ENCODE results near the gene EBF3.

The EBF3 gene

DNA sequence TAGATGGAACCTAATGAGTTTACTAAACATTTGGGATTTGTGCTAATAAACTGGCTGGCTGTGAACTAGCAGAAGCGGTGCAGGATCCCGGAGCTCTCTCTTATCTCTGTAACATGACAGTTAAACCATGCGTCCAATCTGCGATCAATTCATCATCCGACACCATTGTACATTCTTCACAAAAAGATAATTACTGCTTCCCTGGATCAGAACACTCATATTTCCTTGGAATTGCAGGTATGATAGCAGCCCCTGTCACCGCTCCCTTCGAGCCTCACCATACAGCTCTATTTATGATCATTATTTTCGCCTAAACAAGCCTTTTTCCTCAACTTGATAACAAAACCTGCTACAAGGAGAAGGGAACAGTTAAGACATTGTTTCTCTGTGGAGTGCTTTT is 18.5 kb downstream of the EBF3 start:
- no peaks in the 10 kb centered on the region for H3K4me1 ChIP-seq (ENCODE audit: low read length)
- H2AFZ ChIP-seq (ENCODE audit: low read depth, low read length) = no peak overlapping the region
- no peak overlapping the region for H3K9ac ChIP-seq (ENCODE audit: low read length)
- no peaks in the 10 kb centered on the region for H4K20me1 ChIP-seq (ENCODE audit: insufficient read depth, low read length)
- H3K4me3 ChIP-seq (ENCODE audit: low read length) = no peak overlapping the region
- H3K9me3 ChIP-seq (ENCODE audit: insufficient read depth, low read length) = no peaks in the 10 kb centered on the region
- H3K27ac ChIP-seq (ENCODE audit: low read length) = no peak overlapping the region
- no peak for TF ChIP-seq EZH2phosphoT487 (IDR thresholded peaks at IDR 0.05; ENCODE audit: low read depth)
- TF ChIP-seq, protein P1, sequence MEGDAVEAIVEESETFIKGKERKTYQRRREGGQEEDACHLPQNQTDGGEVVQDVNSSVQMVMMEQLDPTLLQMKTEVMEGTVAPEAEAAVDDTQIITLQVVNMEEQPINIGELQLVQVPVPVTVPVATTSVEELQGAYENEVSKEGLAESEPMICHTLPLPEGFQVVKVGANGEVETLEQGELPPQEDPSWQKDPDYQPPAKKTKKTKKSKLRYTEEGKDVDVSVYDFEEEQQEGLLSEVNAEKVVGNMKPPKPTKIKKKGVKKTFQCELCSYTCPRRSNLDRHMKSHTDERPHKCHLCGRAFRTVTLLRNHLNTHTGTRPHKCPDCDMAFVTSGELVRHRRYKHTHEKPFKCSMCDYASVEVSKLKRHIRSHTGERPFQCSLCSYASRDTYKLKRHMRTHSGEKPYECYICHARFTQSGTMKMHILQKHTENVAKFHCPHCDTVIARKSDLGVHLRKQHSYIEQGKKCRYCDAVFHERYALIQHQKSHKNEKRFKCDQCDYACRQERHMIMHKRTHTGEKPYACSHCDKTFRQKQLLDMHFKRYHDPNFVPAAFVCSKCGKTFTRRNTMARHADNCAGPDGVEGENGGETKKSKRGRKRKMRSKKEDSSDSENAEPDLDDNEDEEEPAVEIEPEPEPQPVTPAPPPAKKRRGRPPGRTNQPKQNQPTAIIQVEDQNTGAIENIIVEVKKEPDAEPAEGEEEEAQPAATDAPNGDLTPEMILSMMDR (IDR thresholded peaks at IDR 0.05; ENCODE audit: low read depth, low read length) = no peak
- no peaks in the 10 kb centered on the region for H3K79me2 ChIP-seq (ENCODE audit: low read length)
- no peaks in the 10 kb centered on the region for H3K27me3 ChIP-seq (ENCODE audit: low read depth, low read length)
- no peak overlapping the region for H3K4me2 ChIP-seq (ENCODE audit: low read length)
- H3K36me3 ChIP-seq (replicated peaks; ENCODE audit: low read depth, low read length) = no peaks in the 10 kb centered on the region

DNA sequence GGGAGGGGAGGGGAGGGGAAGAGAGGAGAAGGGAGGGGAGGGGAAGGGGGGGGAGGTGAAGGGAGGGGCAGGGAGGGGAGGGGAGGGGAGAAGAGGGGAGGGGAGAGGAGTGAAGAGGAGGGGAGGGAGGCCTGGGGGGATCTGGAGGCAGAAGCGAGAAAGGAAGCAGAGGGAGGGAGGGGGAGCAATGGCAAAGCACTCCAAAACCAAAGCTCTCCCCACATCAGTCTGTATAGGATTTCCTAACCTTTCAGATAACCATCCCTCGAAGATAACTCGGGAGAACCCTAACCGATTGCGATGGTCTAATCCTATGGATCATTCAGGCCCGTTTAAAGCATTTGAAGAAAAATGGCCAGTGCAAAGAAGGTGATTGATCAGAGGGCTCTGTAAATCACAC is 19.0 kb downstream of the EBF3 start:
- Histone ChIP-seq H3K9me3 (ENCODE audit: insufficient read depth, low read length) (no peaks in the 10 kb centered on the region), H3K79me2 (ENCODE audit: low read length) (no peaks in the 10 kb centered on the region), H3K27me3 (ENCODE audit: low read depth, low read length) (no peaks in the 10 kb centered on the region), H3K4me2 (ENCODE audit: low read length) (no peak overlapping the region), H3K9ac (ENCODE audit: low read length) (no peak overlapping the region), H3K4me1 (ENCODE audit: low read length) (no peaks in the 10 kb centered on the region), H3K4me3 (ENCODE audit: low read length) (no peak overlapping the region), H2AFZ (ENCODE audit: low read depth, low read length) (no peak overlapping the region), H3K36me3 (replicated peaks; ENCODE audit: low read depth, low read length) (no peaks in the 10 kb centered on the region), H4K20me1 (ENCODE audit: insufficient read depth, low read length) (no peaks in the 10 kb centered on the region), H3K27ac (ENCODE audit: low read length) (no peak overlapping the region)
- TF ChIP-seq EZH2phosphoT487 (IDR thresholded peaks at IDR 0.05; ENCODE audit: low read depth) = no peak
- TF ChIP-seq, protein P1 (IDR thresholded peaks at IDR 0.05; ENCODE audit: low read depth, low read length) = no peak

DNA sequence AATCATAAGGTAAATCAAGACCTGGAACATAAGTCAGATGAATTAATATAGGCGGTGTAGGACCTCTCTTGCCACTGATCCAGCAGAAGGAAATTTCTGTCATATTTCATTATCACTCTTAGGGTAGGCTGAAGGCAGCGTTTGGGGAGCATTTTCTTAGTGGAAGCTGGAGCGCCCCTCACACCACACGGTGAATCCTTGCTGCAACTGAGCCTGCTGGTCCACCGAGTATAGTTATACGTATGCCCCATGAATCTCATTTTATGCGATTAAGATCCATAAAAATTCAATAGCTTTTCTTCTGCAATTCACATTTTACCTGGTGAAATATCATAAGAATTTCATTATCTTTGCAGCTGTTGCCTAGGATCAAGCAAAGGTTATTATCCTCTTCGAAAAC is 19.6 kb downstream of the EBF3 start:
- Histone ChIP-seq H3K9ac (ENCODE audit: low read length) (no peak overlapping the region), H3K79me2 (ENCODE audit: low read length) (no peaks in the 10 kb centered on the region), H3K4me2 (ENCODE audit: low read length) (no peak overlapping the region), H3K36me3 (replicated peaks; ENCODE audit: low read depth, low read length) (no peaks in the 10 kb centered on the region), H3K4me3 (ENCODE audit: low read length) (no peak overlapping the region), H3K27ac (ENCODE audit: low read length) (no peak overlapping the region), H3K27me3 (ENCODE audit: low read depth, low read length) (no peaks in the 10 kb centered on the region), H4K20me1 (ENCODE audit: insufficient read depth, low read length) (no peaks in the 10 kb centered on the region), H3K9me3 (ENCODE audit: insufficient read depth, low read length) (no peaks in the 10 kb centered on the region), H3K4me1 (ENCODE audit: low read length) (no peaks in the 10 kb centered on the region), H2AFZ (ENCODE audit: low read depth, low read length) (no peak overlapping the region)
- no peak for TF ChIP-seq EZH2phosphoT487 (IDR thresholded peaks at IDR 0.05; ENCODE audit: low read depth)
- TF ChIP-seq, protein P1 (IDR thresholded peaks at IDR 0.05; ENCODE audit: low read depth, low read length) = no peak

DNA sequence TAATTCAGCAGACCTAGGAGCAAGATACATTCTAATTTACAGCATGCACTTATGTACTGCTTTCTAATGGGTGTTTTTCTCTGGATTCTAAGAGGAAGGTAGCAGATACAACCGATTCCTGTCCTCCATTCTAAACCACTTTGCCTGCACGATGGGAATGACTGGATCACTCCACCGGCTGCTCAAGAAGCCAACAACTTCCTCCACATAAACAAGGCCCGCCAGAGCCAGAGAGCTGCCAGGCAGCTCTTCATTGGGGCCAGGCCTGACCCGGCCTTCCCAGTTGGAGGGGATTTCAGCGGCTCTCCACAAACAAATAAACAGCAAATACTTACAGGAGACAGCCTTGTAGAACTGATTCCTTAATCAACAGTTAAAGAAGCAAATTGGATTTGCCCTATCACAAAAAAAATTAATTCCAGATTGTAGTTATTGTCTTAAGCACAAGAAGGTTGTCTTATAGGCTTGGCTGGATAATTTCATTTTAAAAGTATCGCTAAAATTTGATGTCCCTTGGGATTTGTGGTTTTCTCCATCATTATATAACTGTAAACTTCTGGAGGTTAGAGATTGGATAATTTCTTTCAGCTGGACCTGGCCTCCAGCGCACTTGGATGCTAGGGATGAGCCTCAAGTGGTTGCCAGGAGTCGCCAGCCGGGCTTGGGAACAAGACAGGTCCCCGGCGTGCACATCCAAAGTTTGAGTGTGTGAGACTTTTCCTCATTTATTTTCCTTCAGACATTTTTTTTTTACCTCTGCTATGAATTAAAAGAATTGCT is 20.9 kb downstream of the EBF3 start:
- Histone ChIP-seq H3K9me3 (ENCODE audit: insufficient read depth, low read length) (no peaks in the 10 kb centered on the region), H3K36me3 (replicated peaks; ENCODE audit: low read depth, low read length) (no peaks in the 10 kb centered on the region), H3K79me2 (ENCODE audit: low read length) (no peaks in the 10 kb centered on the region), H3K4me1 (ENCODE audit: low read length) (no peaks in the 10 kb centered on the region), H3K27ac (ENCODE audit: low read length) (no peak overlapping the region), H3K27me3 (ENCODE audit: low read depth, low read length) (no peaks in the 10 kb centered on the region), H3K4me3 (ENCODE audit: low read length) (no peak overlapping the region), H3K4me2 (ENCODE audit: low read length) (no peak overlapping the region), H2AFZ (ENCODE audit: low read depth, low read length) (no peak overlapping the region), H3K9ac (ENCODE audit: low read length) (no peak overlapping the region), H4K20me1 (ENCODE audit: insufficient read depth, low read length) (no peaks in the 10 kb centered on the region)
- TF ChIP-seq EZH2phosphoT487 (IDR thresholded peaks at IDR 0.05; ENCODE audit: low read depth) = no peak
- TF ChIP-seq, protein P1 (IDR thresholded peaks at IDR 0.05; ENCODE audit: low read depth, low read length) = no peak
